Mucosa of stomach (tissue), 1 donor: ENCODE measurements around the gene TOP3A.

Experiments
- H3K27me3 ChIP-seq: one replicate; pipeline ENCODE4 v1.7.0; 2013; ENCODE audit warnings: mild to moderate bottlenecking, low read length; ENCODE audit not compliant: control insufficient read depth, insufficient read depth
- H3K36me3 ChIP-seq: one replicate; pipeline ENCODE4 v1.7.0; 2013; ENCODE audit warnings: low read length; ENCODE audit not compliant: control insufficient read depth, insufficient read depth
- H3K4me1 ChIP-seq: one replicate; pipeline ENCODE4 v1.7.0; 2013; ENCODE audit warnings: mild to moderate bottlenecking, low read length; ENCODE audit not compliant: control insufficient read depth, insufficient read depth
- H3K4me3 ChIP-seq: one replicate; pipeline ENCODE4 v1.7.0; 2013; ENCODE audit warnings: low read length
- H3K9ac ChIP-seq: one replicate; pipeline ENCODE4 v1.7.0; 2013; ENCODE audit warnings: mild to moderate bottlenecking, low read length, moderate library complexity
- H3K9me3 ChIP-seq: one replicate; pipeline ENCODE4 v1.7.0; 2013; ENCODE audit warnings: mild to moderate bottlenecking, low read length, moderate library complexity; ENCODE audit not compliant: control insufficient read depth
- donor health status: Pancreatic carcinoma.

Gene TOP3A

DNA sequence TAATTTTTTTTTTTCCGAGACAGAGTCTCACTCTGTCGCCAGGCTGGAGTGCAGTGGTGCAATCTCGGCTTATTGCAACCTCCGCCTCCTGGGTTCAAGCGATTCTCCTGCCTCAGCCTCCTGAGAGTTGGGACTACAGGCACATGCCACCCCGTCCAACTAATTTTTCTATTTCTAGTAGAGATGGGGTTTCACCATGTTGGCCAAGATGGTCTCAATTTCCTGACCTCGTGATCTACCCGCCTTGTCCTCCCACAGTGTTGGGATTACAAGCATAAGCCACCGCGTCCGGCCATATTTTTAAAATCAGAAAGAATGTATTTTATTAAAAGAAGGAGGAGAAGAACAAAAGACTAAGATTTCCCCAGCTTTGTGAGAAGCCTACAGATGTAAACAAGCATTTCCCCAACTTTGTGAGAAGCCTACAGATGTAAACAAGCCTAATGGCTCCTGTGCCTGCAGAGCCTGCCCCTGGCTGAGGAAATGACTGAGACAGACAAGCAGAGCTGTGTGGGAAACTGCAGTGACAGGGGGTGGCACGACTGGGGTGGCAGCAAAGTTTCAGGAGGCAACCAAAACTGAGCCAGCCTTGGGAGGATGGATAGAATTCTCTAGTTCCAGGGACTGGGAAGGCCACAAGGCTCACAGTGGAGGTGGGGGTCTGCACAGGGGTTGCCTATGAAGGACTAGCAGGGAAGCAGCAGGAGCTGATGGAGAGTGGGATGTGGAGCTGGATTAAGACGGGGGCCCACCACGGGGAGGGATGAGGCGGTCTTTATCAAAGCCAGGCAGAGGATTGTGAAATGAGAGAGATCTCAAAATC, 22.9 kb downstream of the TOP3A start:
- Histone ChIP-seq H3K27me3 (no peaks in the 10 kb centered on the region), H3K4me1 (no peaks in the 10 kb centered on the region), H3K9ac (no peak overlapping the region), H3K36me3 (peaks cover 7% of the 10 kb centered on the region), H3K9me3 (no peaks in the 10 kb centered on the region), H3K4me3 (no peak overlapping the region)

- H3K36me3 ChIP-seq = peaks cover 9% of the 10 kb centered on the region
- no peaks in the 10 kb centered on the region for H3K4me1 ChIP-seq
These were observed 29.5 kb downstream of the TOP3A start for GRCh38 chr17:18285296-18285695.

DNA sequence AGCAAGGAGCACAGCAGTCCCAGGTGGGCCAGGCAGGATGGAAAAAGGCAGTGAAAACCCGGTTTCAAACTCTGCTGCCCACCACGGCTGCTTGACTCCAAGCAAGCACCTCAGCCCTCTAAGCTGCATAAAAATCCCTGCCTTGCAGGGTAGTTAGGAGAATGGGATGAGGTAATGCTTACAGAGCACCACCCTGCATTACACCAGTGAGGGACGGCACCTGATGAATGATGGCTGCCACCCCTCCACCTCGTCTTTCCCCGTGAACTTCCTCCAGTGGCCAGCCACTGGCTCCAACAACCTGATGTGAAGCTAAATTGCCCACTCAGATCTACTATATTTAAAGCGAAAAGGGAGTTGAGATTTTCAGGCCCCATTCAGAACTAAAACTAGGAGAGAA, 33.0 kb downstream of the TOP3A start:
- H3K4me1 ChIP-seq = no peaks in the 10 kb centered on the region
- H3K9ac ChIP-seq = no peak overlapping the region
- H3K27me3 ChIP-seq = no peaks in the 10 kb centered on the region
- no peaks in the 10 kb centered on the region for H3K9me3 ChIP-seq
- peaks cover 12% of the 10 kb centered on the region for H3K36me3 ChIP-seq
- H3K4me3 ChIP-seq = no peak overlapping the region

More at GRCh38 chr17:18285296-18285695, 29.5 kb downstream of the TOP3A start:
- Histone ChIP-seq H3K4me3 (no peak overlapping the region), H3K27me3 (no peaks in the 10 kb centered on the region), H3K9ac (no peak overlapping the region), H3K9me3 (no peaks in the 10 kb centered on the region)

DNA sequence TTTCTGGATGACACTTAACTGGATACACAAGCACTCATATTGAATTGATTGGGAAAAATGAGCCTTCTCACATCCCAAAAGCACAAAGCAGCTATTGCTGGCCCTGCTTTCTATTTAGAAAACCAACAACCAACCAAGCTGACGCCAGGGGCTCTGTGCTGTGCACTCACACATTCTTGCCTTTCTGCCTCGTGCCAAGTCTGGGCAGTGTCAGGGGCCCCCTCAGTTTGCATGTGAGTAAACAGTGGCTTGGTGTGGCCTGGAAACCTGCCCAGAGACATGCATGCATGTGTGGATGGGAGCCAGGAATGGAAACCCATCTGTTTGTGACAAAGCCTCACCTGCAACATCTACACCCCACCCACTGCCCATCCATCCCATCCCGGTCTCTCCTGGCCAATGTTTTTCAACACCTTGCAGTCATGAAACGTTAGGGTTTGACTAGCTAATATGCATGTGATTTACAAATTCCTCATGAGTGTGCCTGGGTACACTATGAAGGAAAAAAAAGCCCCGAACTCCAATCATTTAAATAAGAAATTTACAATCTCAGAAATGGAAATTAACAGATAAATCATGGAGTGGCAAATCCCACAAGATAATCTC, 33.9 kb downstream of the TOP3A start:
- Histone ChIP-seq H3K27me3 (no peaks in the 10 kb centered on the region), H3K4me3 (no peak overlapping the region), H3K4me1 (no peaks in the 10 kb centered on the region), H3K36me3 (peaks cover 12% of the 10 kb centered on the region), H3K9ac (no peak overlapping the region), H3K9me3 (no peaks in the 10 kb centered on the region)

DNA sequence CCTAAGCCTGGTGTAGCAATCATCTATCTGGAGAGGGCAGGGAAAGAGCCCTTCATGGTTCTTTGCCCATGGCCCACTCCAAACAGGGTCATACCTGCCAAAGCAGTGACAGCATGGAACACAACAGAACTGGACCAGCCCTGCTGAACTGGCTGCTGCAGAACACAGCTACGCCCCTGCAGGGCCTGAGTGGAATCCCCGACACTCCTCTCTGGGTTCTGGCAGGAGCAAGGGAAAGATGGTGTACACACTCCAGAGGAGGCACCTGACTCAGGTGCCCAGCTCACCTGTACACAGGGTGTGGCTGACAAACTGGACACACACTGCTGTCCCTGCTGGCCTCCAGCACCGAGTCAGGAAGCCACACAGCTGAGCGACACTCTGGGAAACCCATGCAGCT, 34.5 kb downstream of the TOP3A start:
- Histone ChIP-seq H3K4me3 (no peak overlapping the region), H3K9ac (no peak overlapping the region), H3K4me1 (no peaks in the 10 kb centered on the region), H3K9me3 (no peaks in the 10 kb centered on the region), H3K36me3 (peaks cover 12% of the 10 kb centered on the region), H3K27me3 (no peaks in the 10 kb centered on the region)

GRCh38 chr17:18278867-18279266, 35.9 kb downstream of the TOP3A start:
- Histone ChIP-seq H3K9me3 (no peaks in the 10 kb centered on the region), H3K4me1 (no peaks in the 10 kb centered on the region), H3K27me3 (no peaks in the 10 kb centered on the region), H3K4me3 (no peak overlapping the region), H3K9ac (no peak overlapping the region), H3K36me3 (peaks cover 18% of the 10 kb centered on the region)

DNA sequence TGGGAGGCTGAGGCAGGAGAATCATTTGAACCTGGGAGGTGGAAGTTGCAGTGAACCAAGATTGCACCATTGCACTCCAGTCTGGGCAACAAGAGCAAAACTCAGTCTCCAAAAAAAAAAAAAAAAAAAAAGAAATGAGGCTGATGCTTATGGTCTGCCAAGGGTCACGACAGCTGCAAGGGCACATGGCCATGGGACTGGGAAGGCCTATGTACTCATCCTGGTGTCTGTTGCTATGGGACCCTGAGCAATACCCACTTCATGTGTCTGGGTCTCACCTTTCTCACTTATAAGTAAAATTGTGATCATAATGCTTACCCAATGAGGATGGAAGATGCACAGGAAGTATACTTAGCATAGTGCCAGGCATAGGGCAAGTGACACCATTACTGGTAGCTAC, 37.7 kb downstream of the TOP3A start:
- Histone ChIP-seq H3K36me3 (peaks cover 10% of the 10 kb centered on the region), H3K4me3 (no peak overlapping the region), H3K9ac (no peak overlapping the region), H3K27me3 (no peaks in the 10 kb centered on the region), H3K9me3 (no peaks in the 10 kb centered on the region), H3K4me1 (no peaks in the 10 kb centered on the region)

DNA sequence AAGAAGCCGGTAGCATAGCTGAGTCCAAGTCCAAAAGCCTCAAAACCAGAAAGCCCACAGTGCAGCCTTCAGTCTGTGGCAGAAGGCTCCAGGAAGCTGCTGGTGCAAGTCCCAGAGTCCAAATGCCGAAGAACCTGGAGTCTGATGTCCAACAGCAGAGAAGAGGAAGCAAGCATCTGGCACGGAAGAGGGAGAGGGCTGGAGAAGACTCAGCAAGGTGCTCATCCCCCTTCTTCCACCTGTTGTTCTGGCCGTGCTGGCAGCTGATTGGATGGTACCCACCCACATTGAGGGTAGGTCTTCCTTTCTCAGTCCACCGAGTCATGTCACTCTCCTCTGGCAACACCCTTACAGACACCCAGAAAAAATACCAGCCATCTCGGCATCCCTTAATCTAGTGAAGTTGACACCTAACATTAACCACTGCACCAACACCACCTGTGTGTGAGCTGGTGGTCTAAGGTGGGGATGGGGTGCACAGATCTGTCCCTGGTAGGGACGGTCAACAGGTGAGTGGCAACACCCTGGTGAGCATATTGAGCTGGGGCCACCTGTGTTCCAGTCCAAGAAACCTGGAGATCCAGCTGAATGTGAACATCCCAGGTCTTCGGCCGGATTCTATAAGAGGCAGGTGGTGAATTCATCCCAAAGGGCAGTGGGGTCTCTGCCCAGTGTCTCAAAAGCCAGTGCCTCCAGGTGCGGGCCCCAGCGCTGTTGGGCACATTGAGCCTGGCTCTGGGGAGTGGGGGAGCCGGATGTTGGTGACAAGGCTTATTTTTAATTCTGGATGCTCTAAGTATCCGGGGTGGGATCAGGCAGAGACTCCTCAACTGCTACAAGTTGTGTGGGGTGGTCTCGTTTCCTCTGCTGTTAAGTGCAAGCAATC, 44.5 kb downstream of the TOP3A start:
- Histone ChIP-seq H3K9ac (no peak overlapping the region), H3K4me1 (no peaks in the 10 kb centered on the region), H3K36me3 (peaks cover 6% of the 10 kb centered on the region)

GRCh38 chr17:18267927-18268711, 46.7 kb downstream of the TOP3A start:
- Histone ChIP-seq H3K36me3 (peaks cover 4% of the 10 kb centered on the region), H3K9me3 (no peaks in the 10 kb centered on the region), H3K9ac (no peak overlapping the region), H3K27me3 (no peaks in the 10 kb centered on the region), H3K4me3 (no peak overlapping the region), H3K4me1 (no peaks in the 10 kb centered on the region)

More for the DNA sequence above, 44.5 kb downstream of the TOP3A start:
- Histone ChIP-seq H3K27me3 (no peaks in the 10 kb centered on the region), H3K9me3 (no peaks in the 10 kb centered on the region), H3K4me3 (no peak overlapping the region)

DNA sequence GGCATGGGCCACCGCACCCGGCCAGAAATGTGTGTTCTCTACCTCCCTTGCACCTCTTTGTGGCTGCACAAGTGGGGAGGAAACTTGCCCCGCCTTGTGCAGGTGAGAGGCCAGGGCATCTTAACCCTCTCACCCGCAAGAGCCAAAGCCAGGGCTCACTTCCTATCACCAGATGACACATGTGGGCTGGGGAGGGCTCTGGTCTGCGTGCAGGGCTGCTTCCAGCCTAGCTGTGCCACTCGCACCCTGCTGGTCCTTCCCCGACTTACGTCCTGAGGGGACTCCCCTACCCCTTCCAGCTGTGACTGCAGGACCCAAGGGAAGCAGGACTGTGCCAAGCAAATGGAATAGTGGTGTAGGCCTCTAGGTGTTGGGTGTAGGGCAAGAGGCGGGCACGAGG, 47.4 kb downstream of the TOP3A start:
- Histone ChIP-seq H3K9ac (no peak overlapping the region), H3K4me3 (no peak overlapping the region), H3K9me3 (no peaks in the 10 kb centered on the region), H3K36me3 (peaks cover 4% of the 10 kb centered on the region), H3K27me3 (no peaks in the 10 kb centered on the region), H3K4me1 (peaks cover 7% of the 10 kb centered on the region)

DNA sequence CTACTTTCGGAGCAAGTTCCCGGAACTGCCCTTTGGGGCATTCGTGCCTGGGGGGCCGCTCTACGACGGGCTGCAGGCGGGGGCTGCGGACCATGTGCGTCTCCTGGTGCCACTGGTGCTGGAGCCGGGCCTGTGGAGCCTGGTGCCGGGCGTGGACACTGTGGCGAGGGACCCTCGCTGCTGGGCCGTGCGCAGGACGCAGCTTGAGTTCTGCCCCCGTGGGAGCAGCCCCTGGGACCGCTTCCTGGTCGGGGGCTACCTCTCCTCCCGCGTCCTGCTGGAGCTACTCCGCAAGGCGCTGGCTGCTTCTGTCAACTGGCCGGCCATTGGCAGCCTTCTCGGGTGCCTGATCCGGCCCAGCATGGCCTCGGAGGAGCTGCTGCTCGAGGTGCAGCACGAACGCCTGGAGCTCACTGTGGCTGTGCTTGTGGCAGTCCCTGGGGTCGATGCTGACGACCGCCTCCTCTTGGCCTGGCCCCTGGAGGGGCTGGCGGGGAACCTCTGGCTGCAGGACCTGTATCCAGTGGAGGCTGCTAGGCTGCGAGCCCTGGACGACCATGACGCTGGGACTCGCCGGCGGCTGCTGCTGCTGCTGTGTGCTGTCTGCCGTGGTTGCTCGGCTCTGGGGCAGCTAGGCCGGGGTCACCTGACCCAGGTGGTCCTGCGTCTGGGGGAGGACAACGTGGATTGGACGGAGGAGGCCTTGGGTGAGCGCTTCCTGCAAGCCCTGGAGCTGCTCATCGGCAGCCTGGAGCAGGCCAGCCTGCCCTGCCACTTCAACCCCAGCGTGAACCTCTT, 50.7 kb downstream of the TOP3A start:
- H3K9ac ChIP-seq = no peak overlapping the region
- H3K36me3 ChIP-seq = peaks cover 4% of the 10 kb centered on the region
- H3K27me3 ChIP-seq = no peaks in the 10 kb centered on the region

More for the DNA sequence above, 50.7 kb downstream of the TOP3A start:
- Histone ChIP-seq H3K4me1 (peaks cover 29% of the 10 kb centered on the region), H3K4me3 (no peak overlapping the region), H3K9me3 (no peaks in the 10 kb centered on the region)
